ENCODE measurements around the gene ZNRD2. TPM values are rescaled to one million over a fixed set of nuclear protein-coding genes. Genes with fewer than 3 reads are reported as not detected.

The ZNRD2 gene
- total RNA-seq, 1 donor from 2014 or later: 32.2 TPM

- H3K4me1 Mint-ChIP-seq (ENCODE audit: unreplicated experiment): peaks cover 47% of the 10 kb centered on the region
- TF ChIP-seq CTCF (conservative IDR thresholded peaks at IDR 0.05): no peak
- peaks cover 6% of the 10 kb centered on the region for H3K27me3 Mint-ChIP-seq
- no peak for DNase-seq (ENCODE audit: extremely low spot score, unreplicated experiment)
- peak overlapping the region; percentile 22 for H3K4me3 Mint-ChIP-seq
- no peak overlapping the region for H3K27ac Mint-ChIP-seq
- H3K9me3 Mint-ChIP-seq: no peaks in the 10 kb centered on the region
- H3K36me3 Mint-ChIP-seq: peaks cover 9% of the 10 kb centered on the region
Observed at GRCh38 chr11:65553301-65554001, 16.8 kb upstream of the ZNRD2 start.

DNA sequence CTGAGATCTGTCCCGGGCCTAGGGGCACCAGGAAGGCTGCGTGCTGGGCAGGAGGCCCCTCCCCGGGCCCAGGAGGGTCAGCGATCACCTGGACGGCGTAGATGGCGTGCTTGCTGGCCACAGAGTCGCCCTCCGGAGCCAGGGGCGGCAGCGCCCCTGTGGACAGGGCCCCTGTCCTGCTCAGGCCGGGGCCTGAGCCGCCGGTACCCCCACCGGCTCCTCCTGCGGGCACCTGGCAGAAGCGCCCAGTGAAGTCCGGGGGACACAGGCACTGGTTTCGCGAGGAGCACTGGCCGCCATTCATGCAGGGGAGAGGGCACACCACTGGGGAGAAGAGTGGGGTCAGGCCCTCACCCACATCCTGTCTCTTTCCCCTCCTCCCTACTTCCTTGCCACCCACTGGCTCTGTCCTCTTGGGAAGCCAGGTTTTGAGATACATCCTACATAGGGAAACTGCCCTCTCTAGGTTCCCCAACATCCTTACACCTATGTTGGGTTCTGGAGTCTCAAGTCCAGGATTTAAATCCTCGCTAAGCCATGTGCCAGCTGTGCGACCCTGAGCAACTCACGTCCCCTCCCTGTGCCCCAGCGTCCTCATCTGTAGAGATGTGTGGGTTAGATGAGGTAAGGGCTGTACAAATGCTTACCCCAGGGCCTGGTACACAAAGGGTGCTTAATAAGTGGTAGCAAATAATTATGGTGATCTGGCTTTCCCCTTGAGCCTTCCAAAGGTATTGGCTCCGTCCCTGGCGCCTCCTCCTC, 16.0 kb upstream of the ZNRD2 start:
- Mint-ChIP-seq H3K9me3 (no peaks in the 10 kb centered on the region), H3K36me3 (peaks cover 8% of the 10 kb centered on the region), H3K4me3 (peak overlapping the region; percentile 20), H3K27ac (peak overlapping the region; percentile 39), H3K27me3 (peaks cover under 1% of the 10 kb centered on the region), H3K4me1 (ENCODE audit: unreplicated experiment) (peaks cover 50% of the 10 kb centered on the region)
- DNase-seq (ENCODE audit: extremely low spot score, unreplicated experiment): no peak
- no peak for TF ChIP-seq CTCF (conservative IDR thresholded peaks at IDR 0.05)

GRCh38 chr11:65554842-65555430, 15.3 kb upstream of the ZNRD2 start:
- H3K4me1 Mint-ChIP-seq (ENCODE audit: unreplicated experiment): peaks cover 53% of the 10 kb centered on the region
- no peak for TF ChIP-seq CTCF (conservative IDR thresholded peaks at IDR 0.05)
- DNase-seq (ENCODE audit: extremely low spot score, unreplicated experiment): no peak
- H3K27me3 Mint-ChIP-seq: peaks cover under 1% of the 10 kb centered on the region
- H3K27ac Mint-ChIP-seq: peak overlapping the region; percentile 88
- H3K4me3 Mint-ChIP-seq: peak overlapping the region; percentile 17
- no peaks in the 10 kb centered on the region for H3K9me3 Mint-ChIP-seq
- peaks cover 8% of the 10 kb centered on the region for H3K36me3 Mint-ChIP-seq

DNA sequence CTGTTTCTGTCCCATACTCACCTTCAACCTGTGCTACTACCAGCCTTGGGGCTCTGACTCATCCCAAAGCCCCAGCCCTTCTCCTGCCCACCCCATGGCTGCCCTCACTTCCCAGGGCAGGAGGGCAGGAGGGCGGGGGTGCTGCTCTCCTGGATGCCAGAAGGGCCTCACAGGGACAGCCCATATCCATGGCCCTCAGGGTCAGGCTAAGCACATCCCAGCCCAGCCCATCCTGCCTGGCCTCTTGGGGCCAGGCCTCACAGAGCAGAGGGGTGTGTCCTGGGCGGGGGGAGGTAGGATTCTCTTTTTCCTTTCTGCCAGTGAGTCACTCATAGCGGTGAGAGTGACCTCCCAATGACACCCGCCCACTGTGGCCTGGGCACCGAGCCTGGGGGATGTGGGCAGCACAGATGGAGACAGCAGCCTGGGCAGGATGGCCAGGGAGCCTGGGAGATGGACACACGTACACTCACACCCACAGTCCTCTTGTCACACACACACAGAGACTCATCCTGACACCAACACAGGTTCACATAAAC, 14.5 kb upstream of the ZNRD2 start:
- Mint-ChIP-seq H3K9me3 (no peaks in the 10 kb centered on the region), H3K4me1 (ENCODE audit: unreplicated experiment) (peaks cover 59% of the 10 kb centered on the region), H3K36me3 (peaks cover 7% of the 10 kb centered on the region), H3K27ac (peak overlapping the region; percentile 88), H3K4me3 (peak overlapping the region; percentile 80), H3K27me3 (peaks cover 2% of the 10 kb centered on the region)
- TF ChIP-seq CTCF (conservative IDR thresholded peaks at IDR 0.05): no peak
- no peak for DNase-seq (ENCODE audit: extremely low spot score, unreplicated experiment)

GRCh38 chr11:65556470-65557279, 13.6 kb upstream of the ZNRD2 start:
- Mint-ChIP-seq H3K4me3 (peak overlapping the region; percentile 86), H3K4me1 (ENCODE audit: unreplicated experiment) (peaks cover 54% of the 10 kb centered on the region), H3K9me3 (no peaks in the 10 kb centered on the region), H3K27ac (peak overlapping the region; percentile 89), H3K36me3 (peaks cover 5% of the 10 kb centered on the region), H3K27me3 (peaks cover 2% of the 10 kb centered on the region)
- DNase-seq (ENCODE audit: extremely low spot score, unreplicated experiment): no peak
- TF ChIP-seq CTCF (conservative IDR thresholded peaks at IDR 0.05): no peak

Data from type B pancreatic cell (in vitro differentiated cells).